Measurements from ENCODE around the gene CCM2.

- TF ChIP-seq SIN3A (IDR thresholded peaks at IDR 0.05; ENCODE audit: borderline replicate concordance, insufficient read depth, low read length) (no peak), POLR2AphosphoS5 (IDR thresholded peaks at IDR 0.05; ENCODE audit: low read depth, low read length) (no peak), REST (IDR thresholded peaks at IDR 0.05; ENCODE audit: insufficient read depth in 1 of 2, low read depth in 2 of 2, low read length in 2 of 2) (no peak)
Observed at GRCh38 chr7:45066409-45066808, 66.4 kb downstream of the CCM2 start.

Measured in PFSK-1 (cell line).